Subcutaneous adipose tissue (tissue), 4 donors: ENCODE results near the gene SNX32. TPM values are rescaled to one million over a fixed set of nuclear protein-coding genes. Genes with fewer than 3 reads are reported as not detected.

Source experiments
- total RNA-seq, 4 donors: library from RNA; depleted of rRNA; stranded (reverse); fragments of >200 nt; gene quantifications; one replicate each; pipeline ENCODE4 v1.1.0, GENCODE V29; 2016
- TF ChIP-seq, protein P1 (sequence below): fragments of 450-650 bp; IDR thresholded peaks from one replicate; pipeline ENCODE4 v1.5.1; 2016; ENCODE audit warnings: low read depth, mild to moderate bottlenecking, control low read depth, antibody characterized with exemption, moderate library complexity

SNX32 gene
- total RNA-seq, 4 donors from 2014 or later = 0.85 TPM; not detected in 3

DNA sequence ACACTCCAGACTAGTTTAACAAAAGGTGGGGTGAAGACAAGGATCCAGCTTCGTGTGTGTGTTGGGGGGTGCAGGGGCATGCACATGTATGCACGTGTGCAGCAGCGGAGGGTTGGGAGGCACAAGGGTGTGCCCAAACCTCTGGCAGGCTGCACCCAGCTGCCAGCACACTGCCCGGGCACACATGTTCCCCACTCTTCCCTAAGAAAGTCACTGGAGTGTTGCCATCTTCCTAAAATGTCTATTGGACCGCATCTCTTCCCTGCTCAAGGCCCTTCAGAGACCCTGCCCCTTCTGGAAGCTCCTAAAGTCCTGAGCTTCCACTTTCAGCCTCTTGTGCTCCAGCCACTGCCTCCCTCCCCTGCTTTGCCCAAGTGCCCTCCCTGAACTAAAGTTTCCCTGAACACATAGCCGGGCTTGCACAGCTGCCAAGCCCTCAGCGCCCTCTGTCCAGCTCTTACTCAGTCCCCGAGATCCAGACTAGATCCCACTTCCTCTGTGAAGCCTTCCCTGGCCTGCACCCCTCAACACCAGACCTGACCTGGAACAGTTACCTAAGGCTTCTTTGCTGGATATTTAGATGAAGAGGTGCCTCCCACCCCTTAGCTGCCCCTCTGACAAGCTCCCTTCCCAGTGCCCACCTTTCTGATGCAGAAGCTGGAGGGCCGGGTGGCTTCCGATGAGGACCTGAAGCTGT, 18.2 kb downstream of the SNX32 start:
- TF ChIP-seq, protein P1, sequence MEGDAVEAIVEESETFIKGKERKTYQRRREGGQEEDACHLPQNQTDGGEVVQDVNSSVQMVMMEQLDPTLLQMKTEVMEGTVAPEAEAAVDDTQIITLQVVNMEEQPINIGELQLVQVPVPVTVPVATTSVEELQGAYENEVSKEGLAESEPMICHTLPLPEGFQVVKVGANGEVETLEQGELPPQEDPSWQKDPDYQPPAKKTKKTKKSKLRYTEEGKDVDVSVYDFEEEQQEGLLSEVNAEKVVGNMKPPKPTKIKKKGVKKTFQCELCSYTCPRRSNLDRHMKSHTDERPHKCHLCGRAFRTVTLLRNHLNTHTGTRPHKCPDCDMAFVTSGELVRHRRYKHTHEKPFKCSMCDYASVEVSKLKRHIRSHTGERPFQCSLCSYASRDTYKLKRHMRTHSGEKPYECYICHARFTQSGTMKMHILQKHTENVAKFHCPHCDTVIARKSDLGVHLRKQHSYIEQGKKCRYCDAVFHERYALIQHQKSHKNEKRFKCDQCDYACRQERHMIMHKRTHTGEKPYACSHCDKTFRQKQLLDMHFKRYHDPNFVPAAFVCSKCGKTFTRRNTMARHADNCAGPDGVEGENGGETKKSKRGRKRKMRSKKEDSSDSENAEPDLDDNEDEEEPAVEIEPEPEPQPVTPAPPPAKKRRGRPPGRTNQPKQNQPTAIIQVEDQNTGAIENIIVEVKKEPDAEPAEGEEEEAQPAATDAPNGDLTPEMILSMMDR = no peak

DNA sequence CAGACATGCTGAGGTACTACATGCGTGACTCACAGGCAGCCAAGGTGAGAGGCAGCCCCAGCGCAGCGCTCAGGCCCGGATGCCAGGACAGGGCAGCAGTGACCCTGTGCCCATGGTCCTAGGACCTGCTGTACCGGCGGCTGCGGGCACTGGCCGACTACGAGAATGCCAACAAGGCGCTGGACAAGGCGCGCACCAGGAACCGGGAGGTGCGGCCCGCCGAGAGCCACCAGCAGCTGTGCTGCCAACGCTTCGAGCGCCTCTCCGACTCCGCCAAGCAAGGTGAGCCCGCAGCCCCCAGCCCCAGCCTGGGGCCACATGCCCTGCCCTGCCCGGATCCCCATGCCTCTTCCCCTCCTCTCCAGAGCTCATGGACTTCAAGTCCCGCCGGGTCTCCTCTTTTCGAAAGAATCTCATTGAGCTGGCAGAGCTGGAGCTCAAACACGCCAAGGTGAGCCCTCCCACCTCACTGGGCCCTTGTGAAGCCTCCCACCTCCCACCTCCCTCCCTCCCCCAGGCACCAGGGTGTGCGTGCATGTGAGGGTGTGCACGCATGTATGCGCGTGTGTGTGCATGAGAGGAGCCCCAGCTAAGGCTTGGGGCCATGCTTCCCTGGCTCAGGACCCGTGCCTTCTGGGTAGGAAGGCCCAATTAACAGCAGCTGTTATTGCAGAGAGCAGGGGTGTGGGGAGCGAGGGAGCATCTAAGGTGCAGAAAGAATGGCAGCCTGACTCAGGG, 18.9 kb downstream of the SNX32 start:
- TF ChIP-seq, protein P1 = no peak

DNA sequence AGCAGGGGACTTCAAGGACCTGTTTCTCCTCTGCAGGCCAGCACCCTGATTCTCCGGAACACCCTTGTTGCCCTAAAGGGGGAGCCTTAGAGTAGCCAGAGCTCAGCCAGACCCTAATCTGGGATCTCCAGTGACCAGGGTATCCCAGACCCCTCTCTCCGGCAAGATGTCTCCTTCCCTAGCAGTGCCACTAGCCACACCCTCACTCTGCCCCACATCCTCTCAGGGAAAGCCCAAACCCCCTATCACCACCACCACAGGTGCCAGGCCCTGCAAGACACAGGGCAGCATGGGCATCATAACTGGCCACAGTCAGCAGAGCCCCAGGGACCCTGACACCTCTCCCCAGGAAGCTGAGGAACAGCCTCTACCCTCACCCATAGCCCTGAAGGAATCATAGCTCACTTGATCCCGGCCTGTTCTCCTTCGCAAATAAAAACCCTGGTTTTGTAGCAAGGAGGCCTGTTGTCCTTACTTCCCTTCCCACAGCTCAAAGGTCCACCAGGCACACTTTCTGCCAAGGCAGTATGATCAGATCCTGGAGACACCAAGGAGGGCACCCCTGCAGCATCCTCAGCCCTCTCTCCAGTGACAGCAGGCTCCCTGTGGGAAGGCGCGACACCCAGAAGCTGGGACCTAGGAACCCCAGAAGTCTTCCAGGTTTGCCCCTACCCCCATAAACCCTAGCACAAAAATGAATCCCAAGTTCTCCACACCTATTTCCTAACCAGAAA, 19.6 kb downstream of the SNX32 start:
- TF ChIP-seq, protein P1 = no peak

DNA sequence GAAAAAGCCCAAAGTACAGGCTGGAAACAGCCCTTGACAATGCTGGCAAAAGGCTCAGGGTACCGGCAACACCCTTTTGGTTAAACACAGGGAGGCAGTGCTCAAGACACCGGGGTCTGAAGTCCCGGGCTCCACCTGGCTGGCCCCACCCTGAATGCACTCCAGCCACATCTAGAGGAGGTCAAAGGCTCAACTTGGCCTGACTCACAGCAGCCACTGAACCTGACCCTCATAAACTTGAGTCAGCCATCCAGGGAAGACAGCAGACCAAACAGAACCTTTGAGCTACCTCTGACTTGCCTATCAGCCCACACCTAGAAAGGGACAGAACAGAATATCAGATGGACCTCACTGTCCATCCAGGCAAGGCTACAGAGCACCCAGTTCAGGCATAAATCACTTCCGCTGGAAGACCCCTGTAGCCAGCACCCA, 20.4 kb downstream of the SNX32 start:
- TF ChIP-seq, protein P1 = no peak

DNA sequence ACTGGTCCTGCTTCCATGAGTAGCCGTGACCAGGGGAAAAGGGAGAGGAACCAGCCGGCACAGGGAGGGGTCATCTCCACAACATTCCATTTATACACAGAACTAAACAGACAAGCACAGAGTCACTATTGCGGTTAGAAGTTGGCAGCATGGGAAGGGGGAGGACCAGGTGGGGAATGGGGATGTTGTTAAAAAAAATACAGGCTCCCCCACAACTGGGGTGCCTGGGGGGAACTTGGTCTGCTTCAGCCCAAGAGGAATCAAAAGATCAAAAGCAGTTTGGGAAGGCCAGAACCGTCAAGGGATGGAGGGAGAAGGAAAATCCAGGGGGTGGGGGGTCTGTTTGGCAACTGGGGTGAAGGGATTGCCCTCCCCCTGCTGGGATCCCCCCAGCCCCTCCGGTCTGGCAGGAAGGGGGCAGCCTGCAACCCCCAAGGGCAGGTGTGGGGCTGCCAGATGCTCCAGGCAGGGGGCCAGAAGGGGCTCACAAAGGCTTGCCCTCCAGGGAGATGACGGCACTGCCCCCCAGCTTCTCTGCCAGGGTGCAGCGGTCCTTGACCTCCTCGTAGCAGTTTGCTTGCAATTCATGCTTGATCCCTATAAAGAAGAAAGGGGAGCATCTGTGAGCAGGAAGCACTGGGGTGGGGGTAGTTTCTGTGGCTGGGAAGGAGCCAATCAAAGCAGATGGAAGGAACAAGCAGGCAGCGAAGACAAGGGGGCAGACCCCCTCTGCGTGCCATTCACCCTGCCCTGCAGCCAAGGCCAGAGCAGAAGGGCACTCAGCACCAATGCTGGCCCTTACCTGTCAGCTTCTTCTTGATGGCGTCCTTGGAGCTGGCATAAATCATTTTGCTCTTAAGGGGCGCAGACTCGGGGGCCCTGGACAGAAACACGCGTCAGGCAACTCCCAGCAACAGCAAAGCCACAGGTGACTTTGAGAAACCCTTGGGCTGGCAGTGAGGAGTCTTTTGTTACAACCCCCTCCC, 21.4 kb downstream of the SNX32 start:
- TF ChIP-seq, protein P1 = no peak

DNA sequence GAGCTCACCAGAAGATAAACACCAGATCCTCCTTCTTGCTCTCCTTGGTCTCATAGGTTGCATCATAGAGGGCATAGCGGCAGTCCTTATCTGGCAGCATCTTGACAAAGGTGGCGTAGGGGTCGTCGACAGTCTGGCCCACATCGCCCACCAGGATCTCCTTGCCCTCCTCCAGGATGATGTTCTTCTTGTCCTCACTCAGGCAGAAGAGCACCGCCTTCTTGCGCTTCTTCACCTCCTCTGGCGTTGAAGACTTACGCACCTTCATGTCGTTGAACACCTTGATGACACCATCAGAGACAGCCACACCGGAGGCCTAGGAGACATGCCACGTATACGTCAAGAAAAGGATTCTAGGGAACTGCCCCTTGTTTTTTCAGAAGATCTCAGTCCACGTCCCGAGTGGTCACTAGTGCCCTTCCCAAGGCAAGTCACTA, 22.2 kb downstream of the SNX32 start:
- TF ChIP-seq, protein P1 = no peak
